H9 (cell line): ENCODE results near the gene CDK9. TPM values are rescaled to one million over a fixed set of nuclear protein-coding genes. Genes with fewer than 3 reads are reported as not detected.

Source experiments
- DNase-seq: peaks from one replicate; pipeline ENCODE4 v3.0.0-alpha.2; 2017
- H2AFZ ChIP-seq: one replicate; pipeline ENCODE4 v1.6.1; 2013; ENCODE audit warnings: mild to moderate bottlenecking, low read length, control low read depth, moderate library complexity
- H2AK5ac ChIP-seq: 2 replicates; pipeline ENCODE4 v1.6.1; 2013; ENCODE audit warnings: low read length, control low read depth, mixed read lengths; ENCODE audit not compliant: insufficient read length
- H2BK120ac ChIP-seq: one replicate; pipeline ENCODE4 v1.6.1; 2013; ENCODE audit warnings: low read depth, mild to moderate bottlenecking, low read length, control low read depth, inconsistent platforms; ENCODE audit not compliant: poor library complexity, severe bottlenecking
- H2BK12ac ChIP-seq: 2 replicates; pipeline ENCODE4 v1.6.1; 2013; ENCODE audit warnings: low read length, control low read depth, mixed read lengths, low read depth; ENCODE audit not compliant: insufficient read length
- H2BK15ac ChIP-seq: 2 replicates; pipeline ENCODE4 v1.6.1; 2013; ENCODE audit warnings: low read depth, low read length, control low read depth
- H2BK20ac ChIP-seq: one replicate; pipeline ENCODE4 v1.6.1; 2013; ENCODE audit warnings: low read depth, mild to moderate bottlenecking, low read length, control low read depth, inconsistent platforms; ENCODE audit not compliant: poor library complexity, severe bottlenecking
- H2BK5ac ChIP-seq: 2 replicates; pipeline ENCODE4 v1.6.1; 2013; ENCODE audit warnings: low read length, control low read depth, mixed read lengths; ENCODE audit not compliant: insufficient read length
- H3K14ac ChIP-seq: 2 replicates; pipeline ENCODE4 v1.6.1; 2013; ENCODE audit warnings: low read length, control low read depth; ENCODE audit not compliant: insufficient read depth
- H3K18ac ChIP-seq: 2 replicates; pipeline ENCODE4 v1.6.1; 2013; ENCODE audit warnings: low read depth, mild to moderate bottlenecking, mixed read lengths, low read length, control low read depth; ENCODE audit not compliant: insufficient read length
- H3K23ac ChIP-seq: 2 replicates; pipeline ENCODE4 v1.6.1; 2013; ENCODE audit warnings: low read length, control low read depth, mixed read lengths, low read depth; ENCODE audit not compliant: insufficient read length
- H3K23me2 ChIP-seq: 2 replicates; pipeline ENCODE4 v1.6.1; 2013; ENCODE audit warnings: low read depth, mild to moderate bottlenecking, mixed read lengths, low read length, control low read depth; ENCODE audit not compliant: insufficient read length, poor library complexity, severe bottlenecking
- H3K27ac ChIP-seq: 2 replicates; pipeline ENCODE4 v1.5.1; 2013; ENCODE audit warnings: low read length, control low read depth, mixed read lengths, low read depth; ENCODE audit not compliant: insufficient read length
- H3K27me3 ChIP-seq: 2 replicates; pipeline ENCODE4 v1.6.1; 2013; ENCODE audit warnings: low read length, control low read depth, inconsistent platforms; ENCODE audit not compliant: insufficient read depth
- H3K4ac ChIP-seq: 2 replicates; pipeline ENCODE4 v1.6.1; 2013; ENCODE audit warnings: low read depth, mild to moderate bottlenecking, control low read depth, inconsistent platforms, low read length, moderate library complexity
- H3K4me1 ChIP-seq: 2 replicates; pipeline ENCODE4 v1.6.1; 2013; ENCODE audit warnings: low read length, control low read depth, inconsistent platforms; ENCODE audit not compliant: insufficient read depth
- H3K4me2 ChIP-seq: 2 replicates; pipeline ENCODE4 v1.6.1; 2013; ENCODE audit warnings: low read length, control low read depth, mixed read lengths; ENCODE audit not compliant: insufficient read length, insufficient read depth
- H3K56ac ChIP-seq: 2 replicates; pipeline ENCODE4 v1.6.1; 2013; ENCODE audit warnings: low read depth, mild to moderate bottlenecking, mixed read lengths, low read length, control low read depth; ENCODE audit not compliant: insufficient read length
- H3K79me1 ChIP-seq: 2 replicates; pipeline ENCODE4 v1.6.1; 2013; ENCODE audit warnings: low read depth, mild to moderate bottlenecking, moderate library complexity, low read length, control low read depth, inconsistent platforms; ENCODE audit not compliant: insufficient read depth, poor library complexity, severe bottlenecking
- H3K79me2 ChIP-seq: 2 replicates; pipeline ENCODE4 v1.6.1; 2013; ENCODE audit warnings: low read length, control low read depth, inconsistent platforms; ENCODE audit not compliant: insufficient read depth
- H3K9ac ChIP-seq: 2 replicates; pipeline ENCODE4 v1.6.1; 2013; ENCODE audit warnings: low read length, control low read depth, mixed read lengths; ENCODE audit not compliant: insufficient read length; ENCODE audit errors: extremely low read depth
- H3K9me3 ChIP-seq: one replicate; pipeline ENCODE4 v1.6.1; 2013; ENCODE audit warnings: low read depth, low read length, inconsistent platforms; ENCODE audit not compliant: control insufficient read depth
- H3T11ph ChIP-seq: one replicate; pipeline ENCODE4 v1.6.1; 2013; ENCODE audit warnings: mild to moderate bottlenecking, low read length, control low read depth, inconsistent platforms
- H4K20me1 ChIP-seq: one replicate; pipeline ENCODE4 v1.6.1; 2013; ENCODE audit not compliant: control insufficient read depth, insufficient read length, insufficient read depth
- H4K5ac ChIP-seq: 2 replicates; pipeline ENCODE4 v1.6.1; 2013; ENCODE audit warnings: low read depth, mild to moderate bottlenecking, mixed read lengths, low read length, control low read depth; ENCODE audit not compliant: insufficient read length
- H4K8ac ChIP-seq: replicated peaks from 2 replicates; pipeline ENCODE4 v1.6.1; 2013; ENCODE audit warnings: low read length, control low read depth, mixed read lengths, low read depth; ENCODE audit not compliant: insufficient read length
- H4K91ac ChIP-seq: 2 replicates; pipeline ENCODE4 v1.6.1; 2013; ENCODE audit warnings: low read depth, mild to moderate bottlenecking, moderate library complexity, mixed read lengths, low read length, control low read depth; ENCODE audit not compliant: insufficient read length
- H3K27ac Mint-ChIP-seq, 3 experiments: 2 replicates in 2 of 3; 3 replicates in 1 of 3; pipeline ENCODE4 v1.8.0; 2020 to 2021; ENCODE audit warnings: mixed read lengths in 3 of 3, mild to moderate bottlenecking in 1 of 3, moderate library complexity in 1 of 3
- H3K27me3 Mint-ChIP-seq: 2 replicates; pipeline ENCODE4 v1.8.0; 2021; ENCODE audit warnings: low read depth, mild to moderate bottlenecking, moderate library complexity, mixed read lengths
- H3K36me3 Mint-ChIP-seq, 3 experiments: 2 replicates in 2 of 3; 3 replicates in 1 of 3; pipeline ENCODE4 v1.8.0; 2020 to 2021; ENCODE audit warnings: low read depth in 3 of 3, mixed read lengths in 3 of 3; ENCODE audit not compliant: insufficient read depth in 1 of 3
- H3K4me1 Mint-ChIP-seq, 2 experiments: 2 replicates each; pipeline ENCODE4 v1.8.0; 2020; ENCODE audit warnings: mixed read lengths in 2 of 2
- H3K4me3 Mint-ChIP-seq, 2 experiments: 2 replicates in 1 of 2; 3 replicates in 1 of 2; pipeline ENCODE4 v1.8.0; 2020 to 2021; ENCODE audit warnings: mild to moderate bottlenecking in 2 of 2, mixed read lengths in 2 of 2, moderate library complexity in 1 of 2
- H3K9me3 Mint-ChIP-seq, 2 experiments: 2 replicates in 1 of 2; 3 replicates in 1 of 2; pipeline ENCODE4 v1.8.0; 2020; ENCODE audit warnings: mild to moderate bottlenecking in 2 of 2, mixed read lengths in 2 of 2, moderate library complexity in 1 of 2
- WGBS: extraction: QIAGEN DNeasy Blood & Tissue Kit; methylation state at CpG from one replicate; pipeline ENCODE4 v1.1.7; 2013; ENCODE audit warnings: missing lambda C conversion rate, low lambda C conversion rate, mixed read lengths; ENCODE audit not compliant: insufficient read length; ENCODE audit errors: extremely low coverage; 5-methylcytosine and 5-hydroxymethylcytosine counted together
- total RNA-seq: library from RNA; stranded (reverse); gene quantifications from 2 replicates; pipeline ENCODE4 v1.2.1, GENCODE V29; 2021
- TF ChIP-seq, protein P1 (sequence below): fragments of 200-600 bp; sonication (generic); conservative IDR thresholded peaks from 3 replicates; pipeline ENCODE4 v1.8.0; 2021; ENCODE audit warnings: antibody characterized with exemption, mild to moderate bottlenecking

The CDK9 gene
- total RNA-seq, 1 experiment from 2014 or later, result 85.7 TPM

DNA sequence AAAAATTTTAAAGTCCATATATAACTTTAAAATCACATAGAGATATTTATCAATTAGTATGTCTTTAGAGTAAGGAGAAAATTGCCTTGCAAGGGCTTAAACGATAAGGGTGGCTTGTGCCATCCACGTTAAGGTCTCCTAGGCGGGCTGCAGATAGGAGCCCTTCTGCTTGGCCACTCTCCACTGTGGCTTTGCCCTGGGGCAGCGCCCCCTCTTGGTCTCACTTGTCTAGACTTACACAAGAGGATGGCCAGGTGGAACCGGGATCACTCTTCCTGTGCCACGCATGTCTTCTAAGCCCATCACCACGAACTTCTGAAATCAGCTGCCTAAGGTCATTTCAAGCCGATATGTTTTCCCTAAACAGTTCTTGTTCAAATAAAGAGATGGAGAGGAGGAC, 19.8 kb downstream of the CDK9 start:
- no peak overlapping the region for H4K91ac ChIP-seq
- peaks cover 5% of the 10 kb centered on the region; the same call in 1 of the 2 replicates for H3K79me2 ChIP-seq
- WGBS, result no CpG with 5 or more reads among the region's 8 CpGs
- no peaks in the 10 kb centered on the region for H3K27me3 Mint-ChIP-seq
- H2AK5ac ChIP-seq, result no peak overlapping the region
- no peak overlapping the region for H3K14ac ChIP-seq
- no peaks in the 10 kb centered on the region for H3K9me3 Mint-ChIP-seq
- no peak overlapping the region for H4K5ac ChIP-seq
- no peak overlapping the region for H3K4me2 ChIP-seq
- no peak overlapping the region for H3K27ac ChIP-seq
- H3K79me1 ChIP-seq, result peaks cover 3% of the 10 kb centered on the region
- peaks cover 6% of the 10 kb centered on the region for H3K23me2 ChIP-seq
- peak overlapping the region in 1 of 2 experiments; percentile 37; a peak in 2 of 5 replicates for H3K4me3 Mint-ChIP-seq
- no peak overlapping the region for H2AFZ ChIP-seq
- no peak overlapping the region for H2BK20ac ChIP-seq
- H4K8ac ChIP-seq, result no peak overlapping the region
- H3K56ac ChIP-seq, result no peak overlapping the region
- no peaks in the 10 kb centered on the region for H3K27me3 ChIP-seq
- H3K36me3 Mint-ChIP-seq, result peaks cover 17 to 30% (median 29%) of the 10 kb centered on the region in 3 experiments
- H2BK12ac ChIP-seq, result no peak overlapping the region
- no peaks in the 10 kb centered on the region for H3K9me3 ChIP-seq
- peaks cover 3% of the 10 kb centered on the region; the same call in 1 of the 2 replicates for H3K4me1 ChIP-seq
- no peak overlapping the region for H3T11ph ChIP-seq
- no peaks in the 10 kb centered on the region for H4K20me1 ChIP-seq
- H2BK120ac ChIP-seq, result no peak overlapping the region
- peak; percentile 88 for DNase-seq
- H2BK5ac ChIP-seq, result no peak overlapping the region
- H3K18ac ChIP-seq, result no peak overlapping the region
- H2BK15ac ChIP-seq, result no peak overlapping the region
- peak overlapping the region in 2 of 3 experiments; percentile 52 to 86; a peak in 3 of 7 replicates for H3K27ac Mint-ChIP-seq
- peaks cover 10 to 22% of the 10 kb centered on the region in 2 experiments for H3K4me1 Mint-ChIP-seq
- H3K23ac ChIP-seq, result no peak overlapping the region
- TF ChIP-seq, protein P1, sequence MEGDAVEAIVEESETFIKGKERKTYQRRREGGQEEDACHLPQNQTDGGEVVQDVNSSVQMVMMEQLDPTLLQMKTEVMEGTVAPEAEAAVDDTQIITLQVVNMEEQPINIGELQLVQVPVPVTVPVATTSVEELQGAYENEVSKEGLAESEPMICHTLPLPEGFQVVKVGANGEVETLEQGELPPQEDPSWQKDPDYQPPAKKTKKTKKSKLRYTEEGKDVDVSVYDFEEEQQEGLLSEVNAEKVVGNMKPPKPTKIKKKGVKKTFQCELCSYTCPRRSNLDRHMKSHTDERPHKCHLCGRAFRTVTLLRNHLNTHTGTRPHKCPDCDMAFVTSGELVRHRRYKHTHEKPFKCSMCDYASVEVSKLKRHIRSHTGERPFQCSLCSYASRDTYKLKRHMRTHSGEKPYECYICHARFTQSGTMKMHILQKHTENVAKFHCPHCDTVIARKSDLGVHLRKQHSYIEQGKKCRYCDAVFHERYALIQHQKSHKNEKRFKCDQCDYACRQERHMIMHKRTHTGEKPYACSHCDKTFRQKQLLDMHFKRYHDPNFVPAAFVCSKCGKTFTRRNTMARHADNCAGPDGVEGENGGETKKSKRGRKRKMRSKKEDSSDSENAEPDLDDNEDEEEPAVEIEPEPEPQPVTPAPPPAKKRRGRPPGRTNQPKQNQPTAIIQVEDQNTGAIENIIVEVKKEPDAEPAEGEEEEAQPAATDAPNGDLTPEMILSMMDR, result peak; percentile 88
- no peak overlapping the region for H3K4ac ChIP-seq
- no peak overlapping the region for H3K9ac ChIP-seq
